SU-DHL-6 (cell line): ENCODE data around the gene NLGN1.

Source experiments
- EZH2phosphoT487 ChIP-seq: fragments of 200-600 bp; sonication (generic), shearing (Covaris generic); conservative IDR thresholded peaks from 2 replicates; pipeline ENCODE4 v1.6.1; 2018; ENCODE audit warnings: mild to moderate bottlenecking, antibody characterized with exemption, low read length, moderate library complexity, mixed read lengths
- TF ChIP-seq, protein P1 (sequence below): fragments of 200-600 bp; sonication (generic); IDR thresholded peaks from one replicate; pipeline ENCODE4 v1.5.1; 2017; ENCODE audit warnings: antibody characterized with exemption, mild to moderate bottlenecking, low read length, moderate library complexity; ENCODE audit not compliant: insufficient read depth, poor library complexity, severe bottlenecking

DNA sequence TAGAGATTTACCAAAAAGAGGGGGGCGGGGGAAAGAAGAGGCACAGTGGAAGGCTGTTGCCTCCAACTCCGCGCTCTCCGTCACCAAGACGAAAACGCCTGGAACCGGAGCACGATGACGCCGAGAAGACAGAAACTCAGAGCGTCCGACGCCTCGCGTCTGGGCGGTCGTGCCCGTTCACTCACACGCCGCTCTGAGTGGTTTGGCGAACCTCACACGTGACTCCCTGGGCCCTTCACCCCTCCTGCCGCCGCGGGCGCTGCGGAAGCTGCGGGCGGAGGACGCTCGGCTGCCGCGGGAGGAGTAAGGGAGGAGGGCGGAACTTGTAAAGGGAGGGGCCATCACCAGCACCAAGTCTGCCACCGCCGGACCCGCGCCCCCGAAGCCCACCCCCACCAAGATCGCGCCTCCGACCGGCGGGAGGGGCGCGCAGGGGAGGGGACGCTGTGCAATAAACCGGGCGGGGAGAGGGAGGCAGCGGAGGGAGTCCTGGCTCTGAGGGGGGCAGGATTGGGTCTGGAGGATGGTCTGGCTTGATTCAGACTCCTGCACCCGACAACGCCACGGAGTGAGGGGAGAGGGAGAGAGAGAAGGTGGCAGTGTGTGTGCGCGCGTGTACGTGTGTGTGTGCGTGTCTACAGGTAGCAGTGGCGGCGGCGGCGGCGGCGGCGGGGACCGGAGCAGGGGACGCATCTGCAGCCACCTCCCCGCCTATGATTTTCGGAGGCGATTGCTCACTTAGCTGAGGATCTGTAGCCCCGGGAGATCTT, 1.9 kb upstream of the NLGN1 start:
- TF ChIP-seq, protein P1, sequence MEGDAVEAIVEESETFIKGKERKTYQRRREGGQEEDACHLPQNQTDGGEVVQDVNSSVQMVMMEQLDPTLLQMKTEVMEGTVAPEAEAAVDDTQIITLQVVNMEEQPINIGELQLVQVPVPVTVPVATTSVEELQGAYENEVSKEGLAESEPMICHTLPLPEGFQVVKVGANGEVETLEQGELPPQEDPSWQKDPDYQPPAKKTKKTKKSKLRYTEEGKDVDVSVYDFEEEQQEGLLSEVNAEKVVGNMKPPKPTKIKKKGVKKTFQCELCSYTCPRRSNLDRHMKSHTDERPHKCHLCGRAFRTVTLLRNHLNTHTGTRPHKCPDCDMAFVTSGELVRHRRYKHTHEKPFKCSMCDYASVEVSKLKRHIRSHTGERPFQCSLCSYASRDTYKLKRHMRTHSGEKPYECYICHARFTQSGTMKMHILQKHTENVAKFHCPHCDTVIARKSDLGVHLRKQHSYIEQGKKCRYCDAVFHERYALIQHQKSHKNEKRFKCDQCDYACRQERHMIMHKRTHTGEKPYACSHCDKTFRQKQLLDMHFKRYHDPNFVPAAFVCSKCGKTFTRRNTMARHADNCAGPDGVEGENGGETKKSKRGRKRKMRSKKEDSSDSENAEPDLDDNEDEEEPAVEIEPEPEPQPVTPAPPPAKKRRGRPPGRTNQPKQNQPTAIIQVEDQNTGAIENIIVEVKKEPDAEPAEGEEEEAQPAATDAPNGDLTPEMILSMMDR: no peak
- no peak for TF ChIP-seq EZH2phosphoT487
